HepG2 (cell line): ENCODE results near the gene WDR82. TPM values are rescaled to one million over a fixed set of nuclear protein-coding genes. Genes with fewer than 3 reads are reported as not detected.
A peak's percentile ranks its signal among the peaks of the same experiment; 100 is the strongest.

ENCODE experiments used
- EED ChIP-seq: sonication (generic); formaldehyde crosslinking; IDR thresholded peaks from 2 replicates; pipeline ENCODE4 v1.5.0; 2020; ENCODE audit warnings: mild to moderate bottlenecking, missing genetic modification reagents
- GLMP ChIP-seq: sonication (generic); formaldehyde crosslinking; IDR thresholded peaks from 2 replicates; pipeline ENCODE4 v1.9.0; 2021; ENCODE audit warnings: missing genetic modification reagents, mild to moderate bottlenecking, borderline replicate concordance
- IRF1 ChIP-seq: sonication (generic); formaldehyde crosslinking; IDR thresholded peaks from 2 replicates; pipeline ENCODE4 v1.4.0; 2020; ENCODE audit warnings: low read depth, mild to moderate bottlenecking, missing genetic modification reagents
- KLF9 ChIP-seq: IDR thresholded peaks from 2 replicates; pipeline ENCODE4 v1.6.1; 2016; ENCODE audit warnings: low read depth
- MYPOP ChIP-seq: sonication (generic); formaldehyde crosslinking; IDR thresholded peaks from 2 replicates; pipeline ENCODE4 v1.8.1; 2023; ENCODE audit warnings: mild to moderate bottlenecking, moderate library complexity, missing genetic modification reagents
- NCOA2 ChIP-seq: sonication (generic); formaldehyde crosslinking; IDR thresholded peaks from 2 replicates; pipeline ENCODE4 v1.8.0; 2022; ENCODE audit warnings: inconsistent platforms
- SETDB1 ChIP-seq: sonication (generic); formaldehyde crosslinking; IDR thresholded peaks from 2 replicates; pipeline ENCODE4 v1.5.1; 2020; ENCODE audit warnings: missing genetic modification reagents, mild to moderate bottlenecking, borderline replicate concordance
- SP2 ChIP-seq: sonication (generic); formaldehyde crosslinking; IDR thresholded peaks from 2 replicates; pipeline ENCODE4 v1.5.1; 2020; ENCODE audit warnings: mild to moderate bottlenecking, missing genetic modification reagents
- TBX2 ChIP-seq: sonication (generic); formaldehyde crosslinking; IDR thresholded peaks from 2 replicates; pipeline ENCODE4 v1.5.0; 2020; ENCODE audit warnings: missing genetic modification reagents, mild to moderate bottlenecking, borderline replicate concordance
- TEF ChIP-seq: sonication (generic); formaldehyde crosslinking; IDR thresholded peaks from 2 replicates; pipeline ENCODE4 v1.5.0; 2020; ENCODE audit warnings: missing genetic modification reagents
- XBP1 ChIP-seq: sonication (generic); formaldehyde crosslinking; IDR thresholded peaks from 2 replicates; pipeline ENCODE4 v1.5.0; 2020; ENCODE audit warnings: missing genetic modification reagents
- ZBTB40 ChIP-seq, 2 experiments: fragments of 450-650 bp in 1 of 2; sonication (generic) in 1 of 2; formaldehyde crosslinking in 1 of 2; IDR thresholded peaks; 2 replicates each; pipeline versions ENCODE4 v1.6.1 to v1.8.0; 2016 to 2022; ENCODE audit warnings: antibody characterized with exemption in 1 of 2, mild to moderate bottlenecking in 1 of 2, missing genetic modification reagents in 1 of 2
- ZFP36 ChIP-seq: fragments of 150-350 bp; IDR thresholded peaks from 2 replicates; pipeline ENCODE4 v1.6.1; 2018; ENCODE audit warnings: borderline replicate concordance, low read length, low read depth; ENCODE audit not compliant: partially characterized antibody
- ZNF10 ChIP-seq: sonication (generic); formaldehyde crosslinking; IDR thresholded peaks from 2 replicates; pipeline ENCODE4 v1.4.0; 2020; ENCODE audit warnings: mild to moderate bottlenecking, low read depth, missing genetic modification reagents, borderline replicate concordance
- ZNF468 ChIP-seq: sonication (generic); formaldehyde crosslinking; IDR thresholded peaks from 2 replicates; pipeline ENCODE4 v1.8.0; 2022; ENCODE audit warnings: mild to moderate bottlenecking, moderate library complexity, missing genetic modification reagents
- ZNF780A ChIP-seq: sonication (generic); formaldehyde crosslinking; IDR thresholded peaks from 2 replicates; pipeline ENCODE4 v1.8.0; 2022; ENCODE audit warnings: mild to moderate bottlenecking, missing genetic modification reagents, moderate library complexity
- polyA plus RNA-seq, 8 experiments: library from polyadenylated mRNA; depleted of rRNA in 3 of 8; stranded (reverse) in 7 of 8; unstranded in 1 of 8; fragments of >200 nt; fragmentation: Illumina TruSeq in 4 of 8; extraction: Trizol in 4 of 8; gene quantifications; 2 replicates each; pipeline versions ENCODE4 v1.2.1 to v1.2.3, GENCODE V29; 2011 to 2016; ENCODE audit warnings: low read depth in 4 of 8, missing spikeins in 1 of 8, mixed read lengths in 1 of 8; ENCODE audit not compliant: insufficient read depth in 1 of 8
- total RNA-seq, 5 experiments: library from RNA; depleted of rRNA; stranded (reverse); fragments of >200 nt; fragmentation: Illumina TruSeq; extraction: Trizol; gene quantifications; 2 replicates each; pipeline ENCODE4 v1.2.3, GENCODE V29; 2016; ENCODE audit warnings: low read depth in 1 of 5

WDR82 gene
- total and polyA plus RNA-seq, 2 of the 13 experiments (the other 11 are each of a cell fraction or from before 2014, with no cell fraction given) = 39.1 to 59.5 TPM

- TF ChIP-seq MYPOP (CRISPR knock-in tag) (no peak), KLF9 (no peak), TEF (CRISPR knock-in tag) (no peak), GLMP (CRISPR knock-in tag) (no peak), ZFP36 (no peak), TBX2 (no peak), EED (CRISPR knock-in tag) (no peak), ZNF468 (CRISPR knock-in tag) (0 out of 2 replicates have a peak, but pooled peaks have one; percentile 21), XBP1 (no peak), NCOA2 (no peak), ZBTB40 (IDR thresholded peaks at IDR 0.05) (no peak), ZBTB40 (CRISPR knock-in tag; IDR thresholded peaks at IDR 0.05) (0 out of 2 replicates have a peak, but pooled peaks have one; percentile 19), SP2 (no peak; the same call in 1 of the 2 replicates), ZNF10 (no peak), IRF1 (CRISPR knock-in tag) (no peak), SETDB1 (CRISPR knock-in tag) (peak; percentile 79; the same call in 1 of the 2 replicates), ZNF780A (CRISPR knock-in tag) (no peak)
These were observed 10.9 kb upstream of the WDR82 start (continued) for GRCh38 chr3:52289338-52289746.
